GM23248 (cell line): ENCODE data around the gene TBC1D3B. TPM values are rescaled to one million over a fixed set of nuclear protein-coding genes. Genes with fewer than 3 reads are reported as not detected.

ENCODE experiments used
- DNase-seq: peaks from one replicate; pipeline ENCODE4 v3.0.0-alpha.2; 2015
- H2AFZ ChIP-seq: fragments of 200-600 bp; sonication (generic); 2 replicates; pipeline ENCODE4 v1.6.1; 2016; ENCODE audit warnings: antibody characterized with exemption
- H3F3A ChIP-seq: fragments of 200-600 bp; sonication (generic); 2 replicates; pipeline ENCODE4 v1.6.1; 2016; ENCODE audit warnings: mild to moderate bottlenecking, antibody characterized with exemption, mixed run types; ENCODE audit not compliant: insufficient read depth
- H3K27ac ChIP-seq: fragments of 200-600 bp; sonication (generic); 2 replicates; pipeline ENCODE4 v1.5.1; 2016; ENCODE audit warnings: mild to moderate bottlenecking
- H3K27me3 ChIP-seq: fragments of 200-600 bp; sonication (generic); replicated peaks from 2 replicates; pipeline ENCODE4 v1.6.1; 2016; ENCODE audit warnings: mild to moderate bottlenecking; ENCODE audit not compliant: insufficient read depth
- H3K36me3 ChIP-seq: fragments of 200-600 bp; sonication (generic); 2 replicates; pipeline ENCODE4 v1.6.1; 2016; ENCODE audit warnings: low read depth, mild to moderate bottlenecking
- H3K4me1 ChIP-seq: fragments of 200-600 bp; sonication (generic); 2 replicates; pipeline ENCODE4 v1.6.1; 2016; ENCODE audit warnings: mild to moderate bottlenecking; ENCODE audit not compliant: insufficient read depth
- H3K4me2 ChIP-seq: fragments of 200-600 bp; sonication (generic); one replicate; pipeline ENCODE4 v1.6.1; 2016; ENCODE audit warnings: mild to moderate bottlenecking; ENCODE audit not compliant: unreplicated experiment
- H3K4me3 ChIP-seq: fragments of 200-600 bp; sonication (generic); 2 replicates; pipeline ENCODE4 v1.5.1; 2016; ENCODE audit warnings: mild to moderate bottlenecking
- H3K79me2 ChIP-seq: fragments of 200-600 bp; sonication (generic); 2 replicates; pipeline ENCODE4 v1.6.1; 2016; ENCODE audit warnings: mild to moderate bottlenecking; ENCODE audit not compliant: insufficient read depth
- H3K9ac ChIP-seq: fragments of 200-600 bp; sonication (generic); 2 replicates; pipeline ENCODE4 v1.6.1; 2016; ENCODE audit warnings: mild to moderate bottlenecking
- H3K9me2 ChIP-seq: fragments of 200-600 bp; sonication (generic); 2 replicates; pipeline ENCODE4 v1.6.1; 2016; ENCODE audit warnings: mixed run types, mild to moderate bottlenecking, moderate library complexity; ENCODE audit not compliant: insufficient read depth
- H3K9me3 ChIP-seq: fragments of 200-600 bp; sonication (generic); one replicate; pipeline ENCODE4 v1.6.1; 2017; ENCODE audit warnings: low read depth
- H4K20me1 ChIP-seq: fragments of 200-600 bp; sonication (generic); 2 replicates; pipeline ENCODE4 v1.6.0; 2016; ENCODE audit not compliant: insufficient read depth
- EZH2 ChIP-seq: fragments of 200-600 bp; sonication (generic); IDR thresholded peaks from 2 replicates; pipeline ENCODE4 v1.6.1; 2018; ENCODE audit warnings: antibody characterized with exemption, mild to moderate bottlenecking; ENCODE audit not compliant: insufficient read depth, poor library complexity, severe bottlenecking
- EZH2phosphoT487 ChIP-seq: fragments of 200-600 bp; sonication (generic); IDR thresholded peaks from 2 replicates; pipeline ENCODE4 v1.6.1; 2018; ENCODE audit warnings: antibody characterized with exemption, moderate library complexity, mild to moderate bottlenecking, low read depth; ENCODE audit not compliant: insufficient read depth
- WGBS, 2 experiments: methylation state at CpG; one replicate each; pipeline ENCODE4 v1.1.6; 2015 to 2017; ENCODE audit warnings: low lambda C conversion rate in 2 of 2, low coverage in 1 of 2; ENCODE audit errors: missing lambda C conversion rate in 2 of 2; 5-methylcytosine and 5-hydroxymethylcytosine counted together
- in situ Hi-C: fragments of 300-500 bp; cut with MboI; formaldehyde crosslinking; loops from 2 replicates; pipeline ENCODE4 v1.15.0; 2020
- polyA plus RNA-seq: library from polyadenylated mRNA; unstranded; fragments of >200 nt; fragmentation: Nextera tagmentation; extraction: Ambion mirVana; gene quantifications from 2 replicates; pipeline ENCODE4 v1.2.1, GENCODE V29; 2016
- total RNA-seq: library from RNA; depleted of rRNA; stranded (reverse); fragments of >200 nt; shearing (Covaris generic); gene quantifications from 2 replicates; pipeline ENCODE4 v1.2.3, GENCODE V29; 2014

TBC1D3B gene
- total and polyA plus RNA-seq, 2 experiments from 2014 or later, result 0.64 TPM; not detected in 1

DNA sequence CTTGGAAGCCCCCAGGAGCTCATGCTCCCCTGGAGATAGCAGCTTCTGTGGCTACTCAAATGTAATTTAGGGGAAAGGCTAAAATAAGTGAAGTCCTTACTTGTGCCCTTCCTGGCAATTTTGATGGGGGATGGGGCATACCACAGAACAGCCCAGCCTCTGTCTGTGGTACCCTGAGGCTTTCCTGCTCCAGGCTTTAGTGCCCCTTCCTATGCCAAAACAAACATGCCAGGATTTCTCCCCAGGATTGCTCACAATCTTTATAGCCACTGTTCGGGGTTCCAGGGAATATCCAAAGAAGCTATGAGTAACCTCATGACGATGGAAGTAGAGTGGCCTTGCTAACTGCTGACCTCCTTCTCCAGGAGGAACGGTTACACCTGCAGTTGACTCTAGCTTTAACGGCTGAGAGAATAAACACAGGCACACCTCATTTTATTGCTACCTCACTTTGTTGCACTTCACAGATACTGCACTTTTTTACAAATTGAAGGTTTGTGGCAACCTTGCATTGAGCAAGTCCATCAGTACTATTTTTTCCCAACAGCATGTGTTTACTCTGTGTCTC lies 47.9 kb downstream of the TBC1D3B start:
- no peaks in the 10 kb centered on the region for H3F3A ChIP-seq
- no peak overlapping the region for H3K9ac ChIP-seq
- TF ChIP-seq EZH2 (no peak), EZH2phosphoT487 (no peak)
- H3K9me3 ChIP-seq, result no peaks in the 10 kb centered on the region
- in situ Hi-C loops, result no loop called here
- H3K27me3 ChIP-seq, result no peaks in the 10 kb centered on the region; the same call in 1 of the 2 replicates
- no peak overlapping the region for H3K4me3 ChIP-seq
- no peaks in the 10 kb centered on the region for H3K36me3 ChIP-seq
- no peaks in the 10 kb centered on the region for H3K79me2 ChIP-seq
- H3K27ac ChIP-seq, result no peak overlapping the region
- no peaks in the 10 kb centered on the region for H3K9me2 ChIP-seq
- H2AFZ ChIP-seq, result no peak overlapping the region
- H3K4me2 ChIP-seq, result no peak overlapping the region
- DNase-seq, result no peak
- 24 to 28% methylated on average over 4 of the region's 4 CpGs for WGBS, 2 experiments
- H3K4me1 ChIP-seq, result no peaks in the 10 kb centered on the region
- no peaks in the 10 kb centered on the region for H4K20me1 ChIP-seq

DNA sequence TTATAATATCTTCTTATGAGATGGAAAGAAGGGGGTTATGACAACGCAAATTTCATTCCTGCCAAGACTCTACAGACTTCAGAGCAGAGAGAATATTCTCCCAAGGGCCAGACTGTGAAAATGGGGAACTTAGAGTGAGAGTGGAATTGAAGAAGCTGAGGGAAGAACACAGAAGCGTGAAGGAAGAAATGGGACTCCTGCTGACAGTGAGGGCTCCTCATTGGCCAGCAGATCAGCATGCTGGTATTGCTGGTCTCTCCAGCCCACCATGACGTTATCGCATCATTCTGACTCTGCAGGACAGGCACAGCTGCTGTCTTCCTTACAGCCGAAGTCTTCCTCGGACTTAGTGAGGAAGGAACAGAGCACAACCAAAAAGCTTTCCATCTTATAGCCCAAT lies 48.5 kb downstream of the TBC1D3B start:
- 38 to 40% methylated on average over 6 of the region's 6 CpGs for WGBS, 2 experiments
- DNase-seq, result no peak
- H3K9me2 ChIP-seq, result no peaks in the 10 kb centered on the region
- TF ChIP-seq EZH2phosphoT487 (no peak), EZH2 (no peak)
- H3K9me3 ChIP-seq, result no peaks in the 10 kb centered on the region
- in situ Hi-C loops, result no loop called here
- H2AFZ ChIP-seq, result no peak overlapping the region
- H3K36me3 ChIP-seq, result no peaks in the 10 kb centered on the region
- no peak overlapping the region for H3K9ac ChIP-seq
- no peaks in the 10 kb centered on the region for H3F3A ChIP-seq
- H3K79me2 ChIP-seq, result no peaks in the 10 kb centered on the region
- no peaks in the 10 kb centered on the region for H4K20me1 ChIP-seq
- no peak overlapping the region for H3K27ac ChIP-seq
- H3K4me2 ChIP-seq, result no peak overlapping the region
- no peaks in the 10 kb centered on the region; the same call in 1 of the 2 replicates for H3K27me3 ChIP-seq
- no peak overlapping the region for H3K4me3 ChIP-seq
- no peaks in the 10 kb centered on the region for H3K4me1 ChIP-seq

DNA sequence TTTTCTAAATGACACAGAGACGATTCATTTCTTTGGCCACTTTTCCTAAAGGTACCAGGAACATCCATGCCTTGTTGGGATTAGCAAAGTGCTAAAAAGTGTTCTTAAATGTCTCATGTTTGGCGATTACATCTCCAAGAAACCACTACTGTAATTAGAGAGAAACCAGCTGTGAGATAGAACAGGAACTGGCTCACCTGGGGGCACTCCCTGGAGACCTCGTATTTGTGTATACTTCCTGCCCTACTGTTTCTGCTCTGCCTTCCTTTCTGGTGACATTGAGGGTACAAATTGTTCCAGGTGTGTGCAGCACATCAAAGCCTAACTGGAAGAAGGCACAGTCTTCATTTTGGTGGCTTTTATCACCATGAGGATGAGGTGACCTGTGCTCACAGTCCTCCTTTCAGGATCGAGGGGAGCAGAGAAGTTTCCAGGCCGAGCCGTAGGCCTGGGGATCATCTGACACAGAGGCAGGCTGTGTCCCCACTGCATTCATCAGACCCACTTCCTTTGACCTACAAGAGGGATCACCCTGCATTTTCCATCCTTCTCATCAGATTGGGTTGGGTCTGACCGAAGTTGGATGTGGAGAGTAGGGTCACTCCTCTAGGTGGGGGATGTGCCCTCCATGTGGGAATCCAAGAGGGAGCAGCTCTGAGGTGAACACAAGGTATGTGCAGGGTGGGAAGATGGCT lies 49.1 kb downstream of the TBC1D3B start:
- H3K9me3 ChIP-seq, result no peaks in the 10 kb centered on the region
- no peaks in the 10 kb centered on the region for H3K36me3 ChIP-seq
- H3K4me3 ChIP-seq, result no peak overlapping the region
- in situ Hi-C loops, result no loop called here
- DNase-seq, result no peak
- H2AFZ ChIP-seq, result no peak overlapping the region
- no peaks in the 10 kb centered on the region for H3K79me2 ChIP-seq
- WGBS, 2 experiments, result 19 to 25% methylated on average over 7 of the region's 7 CpGs
- no peak overlapping the region for H3K4me2 ChIP-seq
- no peaks in the 10 kb centered on the region for H3F3A ChIP-seq
- no peaks in the 10 kb centered on the region for H3K4me1 ChIP-seq
- H3K27ac ChIP-seq, result no peak overlapping the region
- H3K9ac ChIP-seq, result no peak overlapping the region
- no peaks in the 10 kb centered on the region for H3K9me2 ChIP-seq
- H4K20me1 ChIP-seq, result no peaks in the 10 kb centered on the region
- no peaks in the 10 kb centered on the region; the same call in 1 of the 2 replicates for H3K27me3 ChIP-seq
- TF ChIP-seq EZH2phosphoT487 (no peak), EZH2 (no peak)

DNA sequence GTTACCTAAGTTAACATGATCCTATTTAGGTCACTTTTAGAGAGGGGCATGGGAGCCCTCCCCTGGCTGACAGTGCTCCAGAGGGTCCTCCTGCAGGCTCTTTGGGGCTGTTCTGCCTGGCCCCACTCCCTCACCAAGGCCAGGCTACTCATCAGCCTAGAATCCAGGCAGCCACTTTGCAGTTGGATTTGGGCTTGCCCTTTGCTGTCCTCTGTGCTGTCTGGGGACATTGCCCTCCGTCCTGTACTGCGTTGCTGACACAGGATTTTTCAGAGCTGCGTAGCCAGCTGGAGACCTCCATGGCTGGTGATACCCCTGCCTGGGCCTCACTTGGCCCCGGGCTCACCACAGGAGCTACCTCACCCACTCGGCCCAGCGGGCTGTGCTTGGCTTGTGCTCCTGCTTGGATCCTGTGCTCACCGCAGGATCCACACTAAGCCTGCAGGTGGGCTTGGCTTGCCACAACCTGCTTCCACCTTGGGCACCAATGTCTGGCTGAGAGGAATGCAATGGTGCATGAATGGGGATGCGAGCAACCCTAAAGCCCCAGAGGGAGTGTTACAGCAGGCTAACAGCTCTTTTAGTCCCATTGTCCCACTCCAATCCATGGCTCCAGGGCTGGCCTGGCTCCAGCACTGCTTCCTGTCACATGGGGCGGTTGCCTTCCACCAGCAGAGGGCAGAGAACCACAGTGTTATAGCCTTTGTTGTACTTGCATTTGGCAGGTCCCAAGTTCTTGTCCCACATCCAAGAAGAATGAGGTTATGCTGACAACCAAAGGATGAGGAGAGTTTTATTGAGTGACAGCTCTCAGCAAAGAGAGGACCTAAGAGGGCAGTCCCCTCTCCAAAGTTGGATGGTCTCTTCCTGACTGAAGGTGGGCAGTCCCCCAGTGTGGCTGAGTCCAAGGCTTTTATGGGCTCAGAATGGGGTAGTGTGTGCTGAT lies 51.3 kb downstream of the TBC1D3B start:
- Histone ChIP-seq H3K9me3 (no peaks in the 10 kb centered on the region), H3K4me3 (no peak overlapping the region), H3K27me3 (no peaks in the 10 kb centered on the region; the same call in 1 of the 2 replicates), H3F3A (no peaks in the 10 kb centered on the region), H3K9ac (no peak overlapping the region), H3K4me1 (no peaks in the 10 kb centered on the region), H3K27ac (no peak overlapping the region), H2AFZ (no peak overlapping the region), H3K36me3 (no peaks in the 10 kb centered on the region), H3K79me2 (no peaks in the 10 kb centered on the region), H3K4me2 (no peak overlapping the region), H4K20me1 (no peaks in the 10 kb centered on the region), H3K9me2 (no peaks in the 10 kb centered on the region)
- in situ Hi-C loops, result no loop called here
- no peak for DNase-seq
- 27 to 34% methylated on average over 9 of the region's 9 CpGs for WGBS, 2 experiments
- no peak for TF ChIP-seq EZH2phosphoT487
- no peak for TF ChIP-seq EZH2
